GM20000 (cell line): ENCODE measurements around the gene ADPRM.
"Not testable (repeated sequence)": the region's sequence is repeated elsewhere in the genome, so short reads cannot be mapped to it uniquely, and the experiment has no call there.

Source experiments
- DNase-seq: peaks from one replicate; pipeline ENCODE4 v3.0.0; 2012; ENCODE audit warnings: low spot score
- CTCF ChIP-seq: IDR thresholded peaks from 2 replicates; pipeline ENCODE4 v1.5.1; 2012; ENCODE audit warnings: mild to moderate bottlenecking, control low read depth; ENCODE audit errors: extremely low read depth, missing control alignments

The ADPRM gene

GRCh38 chr17:10674704-10675103 lies 22.7 kb upstream of the ADPRM start:
- TF ChIP-seq CTCF: no peak
- no peak for DNase-seq

GRCh38 chr17:10681866-10682446 lies 15.4 kb upstream of the ADPRM start:
- TF ChIP-seq CTCF: no peak
- DNase-seq: no peak

GRCh38 chr17:10683853-10684252 lies 13.5 kb upstream of the ADPRM start:
- peak; percentile 8 for TF ChIP-seq CTCF
- peak; percentile 16 for DNase-seq

- TF ChIP-seq CTCF: no peak
- no peak for DNase-seq
These were observed 9.9 kb upstream of the ADPRM start for GRCh38 chr17:10687499-10687898.

GRCh38 chr17:10695875-10696407 lies 1.5 kb upstream of the ADPRM start:
- not testable (repeated sequence) for DNase-seq

GRCh38 chr17:10698096-10698818 lies 863 bp downstream of the ADPRM start:
- peak; percentile 26 for DNase-seq
- no peak for TF ChIP-seq CTCF

- DNase-seq: peak; percentile 12
- no peak for TF ChIP-seq CTCF
These were observed 2.5 kb downstream of the ADPRM start for GRCh38 chr17:10699856-10700255.
